Stimulated activated CD4-positive, alpha-beta T cell treated with anti-CD3 and anti-CD28 coated beads, Interleukin-4, amount 100 ng/mL, for 24 hours (primary cell): ENCODE results near the gene ANK3.
"Not testable (repeated sequence)": the region's sequence is repeated elsewhere in the genome, so short reads cannot be mapped to it uniquely, and the experiment has no call there.

Experiments used
- DNase-seq: peaks from one replicate; pipeline ENCODE4 v3.0.0-alpha.2; 2020

The ANK3 gene

DNA sequence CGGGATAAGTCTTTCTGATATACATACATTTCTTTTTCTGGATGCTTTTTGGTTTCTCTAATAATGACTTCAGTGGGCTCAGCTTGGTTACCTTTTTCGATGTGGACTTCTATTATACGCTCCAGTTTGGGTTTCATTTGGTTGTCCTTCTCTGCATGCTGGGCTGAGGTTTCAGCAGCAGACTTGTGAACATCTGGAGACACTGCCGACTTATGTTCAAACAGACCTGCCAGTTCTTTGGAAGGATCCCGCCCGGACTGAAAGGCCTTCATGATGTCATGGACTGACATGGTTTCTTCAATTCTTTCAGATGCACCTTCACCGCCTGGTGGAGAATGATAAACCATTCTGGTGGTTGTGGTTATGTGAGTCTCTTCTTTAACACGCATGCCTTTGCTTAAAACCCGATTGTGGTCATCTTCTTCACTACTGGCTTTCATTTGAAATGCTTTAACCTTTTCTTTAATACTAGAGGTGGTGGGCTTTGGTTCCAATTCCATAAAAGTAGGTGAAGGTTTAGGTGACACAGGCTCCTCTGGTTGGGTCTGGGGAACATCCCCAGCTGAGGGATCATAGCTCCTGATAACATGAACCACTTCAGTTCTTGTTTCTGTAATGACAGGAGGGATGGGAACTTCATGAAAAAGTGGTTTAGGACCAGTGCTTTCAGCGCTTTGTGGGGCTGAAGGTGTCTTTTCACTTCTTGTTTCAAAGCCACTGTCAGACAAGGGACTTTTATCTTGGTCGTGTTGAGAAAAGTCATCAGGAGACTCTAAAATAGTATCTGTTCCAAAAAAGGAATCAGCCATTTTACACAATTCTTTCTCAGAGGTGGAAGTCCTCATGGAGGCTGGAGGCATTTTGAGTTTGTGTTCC is 315.7 kb downstream of the ANK3 start:
- DNase-seq = no peak

DNA sequence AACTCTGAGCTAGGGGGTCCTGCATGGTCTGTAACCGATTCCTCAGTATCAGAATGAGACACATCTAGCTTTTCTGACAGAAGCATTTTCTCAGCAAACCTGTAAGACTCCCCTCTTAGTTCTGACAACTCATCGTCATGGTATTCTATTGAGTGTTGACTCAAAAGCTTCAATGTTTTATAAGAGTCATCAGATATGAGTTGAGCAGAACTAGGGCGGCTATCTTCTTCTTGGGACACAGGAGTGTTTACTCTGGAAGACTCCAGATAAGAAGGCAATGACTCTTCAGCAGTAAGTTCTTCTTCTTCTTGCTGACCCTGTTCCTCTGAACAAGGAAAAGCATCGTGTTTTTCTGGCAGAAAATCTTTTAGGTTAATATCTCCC is 316.3 kb downstream of the ANK3 start:
- no peak for DNase-seq

DNA sequence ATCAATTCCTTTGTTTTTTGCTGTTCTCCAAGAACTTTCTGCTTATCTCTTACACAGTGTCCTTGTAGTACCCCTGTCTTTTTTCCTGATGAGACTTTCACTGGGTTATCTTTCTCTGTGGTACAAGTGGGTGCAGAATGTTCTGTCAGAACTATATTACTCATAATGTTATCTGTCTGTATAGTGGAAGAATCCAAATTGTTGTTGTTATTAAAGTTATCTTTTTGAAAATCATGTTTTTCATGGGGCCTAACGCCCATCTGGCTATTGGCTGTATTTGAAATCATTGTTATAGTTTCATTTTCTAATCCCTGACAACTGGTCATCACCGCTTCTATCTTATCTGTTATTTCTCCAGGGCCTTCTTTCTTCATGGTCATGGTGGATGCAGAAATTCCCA is 320.4 kb downstream of the ANK3 start:
- no peak for DNase-seq

DNA sequence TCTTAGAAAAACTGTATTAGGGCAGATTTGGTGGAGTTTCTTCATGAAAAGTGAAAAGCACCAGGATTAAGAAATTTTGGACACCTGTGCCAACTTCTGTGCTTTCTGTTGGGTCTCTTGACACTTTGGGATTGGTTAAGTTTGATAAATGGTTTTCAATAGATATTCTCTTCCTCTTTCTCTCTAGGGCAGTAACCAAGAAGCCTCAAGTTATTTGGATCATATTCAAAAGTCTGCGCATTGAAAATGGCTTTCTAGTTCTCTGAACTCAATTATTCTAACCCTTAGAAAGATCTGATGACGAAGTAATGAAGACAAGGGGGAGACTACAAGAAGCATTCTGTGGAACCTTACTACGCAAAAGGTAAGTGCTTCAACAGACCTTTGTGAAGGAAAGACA is 339.3 kb downstream of the ANK3 start:
- DNase-seq = no peak

DNA sequence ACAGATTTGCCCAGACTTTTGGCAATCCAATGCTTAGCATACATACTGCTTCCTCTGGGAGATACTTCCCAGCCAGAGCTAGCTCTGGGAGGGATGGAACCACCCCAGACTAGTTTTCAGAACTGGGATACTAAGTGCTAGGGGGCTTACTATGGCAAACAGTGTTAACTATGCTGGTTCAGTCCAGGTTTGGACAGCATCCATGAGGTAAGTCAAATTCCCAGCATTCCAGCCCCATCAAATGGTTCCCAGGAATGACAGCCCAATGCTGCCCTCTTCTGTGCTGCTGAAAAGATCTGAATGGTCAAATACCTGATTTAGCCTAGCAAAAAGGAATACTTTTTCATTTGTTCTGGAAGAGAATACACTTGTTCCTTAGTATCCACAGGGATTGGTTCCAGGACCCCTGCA is 341.6 kb downstream of the ANK3 start:
- no peak for DNase-seq

DNA sequence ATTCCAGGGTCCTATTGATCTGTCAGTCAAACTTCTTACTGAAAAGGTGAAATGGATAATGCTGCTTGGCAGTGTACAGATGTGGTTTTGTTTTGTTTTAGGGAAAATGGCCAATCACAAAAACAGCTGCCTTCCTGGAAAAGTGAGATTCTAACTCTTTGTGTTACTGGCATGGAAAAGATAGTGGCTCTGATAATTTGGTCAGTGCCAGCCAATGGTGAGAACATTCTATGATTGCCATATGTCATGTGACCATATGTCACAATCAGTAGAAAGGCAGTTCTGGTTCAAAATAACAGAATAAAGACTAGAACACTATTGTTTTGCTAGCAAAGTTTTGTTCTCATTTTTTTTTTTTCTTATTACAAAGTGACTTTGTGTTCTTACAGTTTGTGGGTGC is 344.1 kb downstream of the ANK3 start:
- no peak for DNase-seq

DNA sequence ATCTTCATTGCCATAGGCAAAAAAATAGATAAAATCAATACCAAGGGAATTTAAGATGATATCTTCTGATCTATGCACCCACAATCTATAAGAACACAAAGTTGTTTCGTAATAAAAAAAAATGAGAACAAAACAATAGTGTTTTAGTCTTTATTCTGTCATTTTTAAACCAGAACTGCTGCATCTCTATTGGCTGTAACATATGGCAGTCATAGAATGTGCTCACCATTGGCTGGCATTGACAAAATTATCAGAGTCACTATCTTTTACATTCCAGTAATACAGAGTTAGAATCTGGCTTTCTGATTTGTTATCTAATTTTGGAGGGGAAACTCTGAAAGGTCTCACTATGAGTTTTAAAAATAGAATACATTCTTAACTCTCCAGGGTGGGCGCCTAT is 344.7 kb downstream of the ANK3 start:
- no peak for DNase-seq

DNA sequence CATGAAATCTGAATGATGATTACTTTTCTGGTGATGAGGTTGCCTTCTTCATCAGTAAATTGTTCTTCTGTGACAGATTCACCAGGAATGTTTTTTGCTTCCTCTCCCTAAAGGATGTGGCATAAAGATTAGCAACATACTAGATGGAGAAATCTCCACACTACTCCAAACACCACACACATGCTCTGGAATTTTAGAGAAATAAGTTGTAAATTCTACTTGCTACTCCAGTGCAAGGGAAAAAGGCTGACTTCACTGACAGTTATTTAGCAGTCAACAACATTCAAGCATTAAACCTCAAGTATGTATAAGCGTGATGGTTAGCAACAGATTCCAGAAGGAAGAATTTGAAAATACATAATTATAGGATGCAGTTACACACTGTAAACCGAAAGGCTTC is 345.4 kb downstream of the ANK3 start:
- no peak for DNase-seq

DNA sequence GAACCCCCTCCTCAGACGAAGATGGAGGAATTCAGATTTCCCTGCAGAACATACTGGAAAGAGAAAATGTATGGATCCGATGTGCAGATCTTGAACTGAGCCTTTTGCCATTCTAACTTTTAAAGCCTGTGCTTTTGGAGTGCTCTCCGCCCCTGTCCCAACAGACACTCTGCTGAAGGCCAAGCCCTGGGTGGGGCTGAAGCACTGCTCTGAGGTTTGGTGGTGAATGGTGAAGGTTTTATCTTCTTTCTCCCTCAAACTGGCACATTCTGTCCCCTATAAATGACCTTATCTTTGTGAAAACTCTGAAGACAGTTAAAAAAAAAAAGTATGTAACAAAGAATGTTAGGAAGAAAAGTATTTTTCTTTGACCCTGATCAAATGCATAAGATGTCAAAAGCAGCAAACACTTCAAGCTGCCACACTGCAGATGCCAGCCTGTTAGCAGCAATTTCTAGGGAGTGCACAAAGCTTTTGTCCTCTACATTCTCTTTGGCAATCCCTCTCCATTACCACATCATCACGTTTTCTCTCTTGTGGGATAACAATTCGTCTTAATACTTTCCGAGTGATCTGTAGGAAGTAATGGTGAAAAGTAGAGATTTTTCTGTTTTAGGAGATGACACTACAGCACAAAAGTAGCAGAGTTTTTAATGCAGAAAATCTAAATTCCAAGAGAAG is 346.0 kb downstream of the ANK3 start:
- no peak for DNase-seq

DNA sequence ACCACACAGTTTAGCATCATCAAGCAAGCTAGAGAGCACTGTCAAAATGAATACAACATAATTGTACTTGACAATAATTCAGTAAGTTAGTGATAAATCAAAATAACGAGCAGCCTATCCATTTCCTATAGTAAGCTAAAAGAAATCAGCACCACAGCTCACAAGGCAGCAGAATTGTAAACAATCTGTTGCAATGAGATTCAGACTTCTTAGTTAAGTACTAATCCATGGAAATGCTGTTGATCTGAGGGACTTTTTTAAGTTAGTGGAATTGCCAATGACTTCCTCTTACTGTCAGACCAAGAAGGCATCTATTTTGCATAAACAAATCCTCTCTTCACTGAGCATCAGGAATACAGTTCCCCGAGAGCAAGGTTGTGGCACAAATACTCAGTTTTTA is 346.8 kb downstream of the ANK3 start:
- no peak for DNase-seq

DNA sequence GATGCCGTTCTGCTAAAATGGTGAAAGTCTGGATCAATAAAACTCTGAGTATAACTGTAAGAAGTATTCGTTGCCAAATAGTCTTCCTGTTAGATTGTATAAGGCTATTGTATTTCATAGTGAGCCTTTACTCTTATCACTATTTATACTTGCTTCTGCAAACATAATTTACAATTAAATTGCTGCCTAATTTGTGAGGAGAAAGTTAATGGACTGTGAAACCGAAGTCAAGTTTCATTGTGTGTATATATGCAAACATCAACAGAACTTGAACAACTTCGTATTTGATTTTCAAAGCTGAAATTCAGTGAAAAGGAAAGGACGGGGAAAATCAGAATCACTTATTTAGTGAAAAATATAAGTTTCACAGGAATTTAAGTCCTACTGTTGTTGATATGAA is 347.4 kb downstream of the ANK3 start:
- DNase-seq = no peak

DNA sequence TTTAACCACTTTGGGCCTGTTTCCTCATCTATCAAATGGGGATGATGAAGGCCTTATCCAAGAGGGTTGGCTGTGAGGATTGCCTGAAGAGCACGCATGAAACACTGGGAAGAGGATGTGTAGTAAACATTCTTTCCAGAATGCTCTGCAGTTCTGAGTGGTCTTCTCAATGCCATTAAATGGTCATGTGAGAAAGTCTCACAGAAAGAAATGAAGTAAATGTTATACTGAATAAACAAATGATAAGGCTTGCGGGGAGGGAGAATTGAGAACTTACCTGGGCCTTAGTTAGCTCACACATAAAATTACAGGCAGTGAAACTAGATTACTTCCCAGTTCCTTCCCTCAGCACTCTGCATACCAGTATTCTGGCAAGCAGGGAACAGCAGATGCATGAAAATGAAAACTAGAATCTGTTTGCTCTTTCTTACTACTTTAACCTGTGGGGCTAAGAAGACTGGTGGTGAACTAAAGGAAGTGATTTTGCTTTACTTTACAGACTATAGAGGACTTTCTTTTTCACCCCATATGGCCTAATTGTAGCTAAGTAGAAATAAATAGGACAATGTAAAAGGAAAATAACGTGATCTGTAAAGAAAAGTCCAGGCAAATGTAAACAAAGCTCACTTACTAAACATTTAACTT is 348.1 kb downstream of the ANK3 start:
- DNase-seq = no peak

DNA sequence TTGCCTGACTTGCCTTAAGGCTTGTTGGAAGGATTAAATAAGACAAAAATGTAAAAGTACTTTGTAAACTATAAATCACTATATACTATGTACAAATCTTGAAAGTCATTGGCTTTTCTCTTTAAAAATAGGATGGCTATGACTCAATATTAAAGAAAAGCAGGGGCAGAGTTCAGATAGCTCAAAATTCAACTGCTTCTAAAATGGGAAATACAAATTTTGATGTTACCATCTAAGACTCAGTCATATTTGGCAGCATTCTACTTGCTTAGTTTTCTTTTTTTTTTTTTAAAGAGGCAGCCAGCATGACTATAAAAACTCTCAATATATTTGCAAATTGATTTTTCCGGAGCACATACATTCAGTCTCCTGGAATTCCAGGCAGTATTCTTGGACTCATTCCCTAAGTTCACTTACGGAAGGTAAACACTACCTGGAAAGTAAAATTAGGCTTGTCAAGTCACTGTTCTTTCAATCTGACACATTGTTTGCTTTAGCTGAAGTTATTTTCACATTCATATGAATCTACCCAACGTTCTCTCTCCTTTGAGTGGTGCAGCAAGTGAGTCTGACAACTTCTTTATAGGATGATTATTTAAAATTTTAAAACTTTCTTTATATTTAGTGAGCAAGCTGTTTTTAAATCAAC is 349.5 kb downstream of the ANK3 start:
- no peak for DNase-seq

DNA sequence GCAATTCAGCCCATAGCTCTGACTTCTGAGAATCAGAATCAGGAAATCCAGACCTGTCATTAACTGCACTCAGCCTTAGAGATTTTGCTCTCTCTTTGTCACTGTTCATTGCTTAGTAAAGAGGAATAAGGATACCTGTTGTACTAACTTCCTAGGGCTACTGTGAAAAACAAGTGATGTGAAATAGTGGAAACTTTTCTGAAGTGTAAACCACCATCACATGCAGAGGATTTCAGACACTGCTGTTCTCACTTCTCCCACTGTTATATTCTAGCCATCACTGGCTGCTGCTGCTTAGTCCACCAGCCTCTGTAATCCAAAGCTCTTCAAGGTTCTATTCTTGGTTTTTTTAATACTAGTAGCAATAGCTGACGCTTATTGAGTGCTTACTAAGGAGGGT is 353.7 kb downstream of the ANK3 start:
- no peak for DNase-seq

DNA sequence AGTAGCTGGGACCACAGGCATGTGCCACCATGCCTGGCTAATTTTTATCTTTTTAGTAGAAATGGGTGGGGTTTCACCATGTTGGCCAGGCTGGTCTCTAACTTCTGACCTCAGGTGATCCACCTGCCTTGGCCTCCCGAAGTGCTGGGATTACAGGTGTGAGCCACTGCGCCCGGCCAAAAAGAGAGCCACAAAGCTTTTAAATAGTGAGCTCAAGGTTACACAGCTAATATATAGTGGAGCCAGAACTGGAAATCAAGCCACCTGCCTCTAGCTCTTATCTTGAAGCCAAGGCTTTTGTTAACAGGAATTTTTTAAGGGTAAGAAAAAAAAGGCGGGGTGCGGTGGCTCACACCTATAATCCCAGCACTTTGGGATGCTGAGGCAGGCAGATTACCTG is 354.3 kb downstream of the ANK3 start:
- not testable (repeated sequence) for DNase-seq

DNA sequence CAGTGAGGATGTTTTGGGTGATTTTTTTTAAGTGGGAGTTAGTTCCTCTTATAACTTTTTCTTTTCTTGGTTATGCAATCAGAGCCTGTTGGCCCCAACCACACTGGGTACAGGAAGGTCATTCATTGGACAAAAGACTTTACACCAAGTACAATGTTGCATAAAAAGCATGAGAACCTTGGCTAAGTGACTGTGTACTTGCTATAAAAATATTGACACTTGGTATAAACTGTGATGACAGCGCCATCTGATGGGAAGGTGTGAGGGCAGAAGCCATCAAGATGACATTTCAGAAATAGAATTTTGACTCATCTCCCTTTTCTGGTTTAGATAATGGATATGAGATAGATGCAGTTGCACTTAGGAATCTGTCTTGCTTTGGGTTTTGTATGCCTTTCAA is 357.0 kb downstream of the ANK3 start:
- peak; percentile 53 for DNase-seq

DNA sequence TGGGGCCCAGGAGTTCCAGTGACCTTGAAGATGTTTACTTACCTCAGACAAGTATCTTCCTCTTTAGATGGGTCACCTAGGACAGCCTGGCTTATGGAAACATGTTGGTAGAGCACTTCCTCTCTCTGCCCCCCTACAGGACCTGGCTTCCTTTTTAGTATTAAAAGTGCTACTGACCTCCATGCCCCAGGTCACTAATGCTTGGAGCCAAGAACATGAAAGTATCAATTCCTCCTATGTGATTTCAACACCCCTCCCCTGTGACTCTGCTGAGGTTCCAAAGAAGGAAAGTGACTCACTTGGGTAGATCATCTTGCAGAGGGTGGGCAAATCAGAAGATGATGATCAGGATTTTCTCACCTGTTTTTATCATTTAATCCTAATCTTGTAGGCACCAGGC is 358.0 kb downstream of the ANK3 start:
- DNase-seq = no peak

DNA sequence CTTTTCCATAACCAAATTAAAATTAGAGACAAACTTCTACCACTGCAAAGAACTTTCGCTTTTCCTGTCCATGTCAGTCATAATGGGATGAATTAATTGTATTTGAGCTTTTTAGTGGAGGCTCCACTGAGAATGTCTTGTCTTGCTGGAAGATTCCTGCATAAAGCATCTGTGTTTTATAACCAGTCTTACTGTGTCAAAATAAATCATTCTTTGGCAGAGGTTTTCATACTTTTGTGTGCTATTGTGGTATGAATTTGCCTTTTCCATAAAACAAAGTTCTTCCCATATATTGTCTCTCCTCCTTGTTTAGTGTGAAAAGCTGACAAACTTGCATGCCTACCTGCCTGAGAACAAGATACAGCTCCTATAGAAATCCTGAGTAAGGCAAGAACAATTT is 358.5 kb downstream of the ANK3 start:
- DNase-seq = no peak

DNA sequence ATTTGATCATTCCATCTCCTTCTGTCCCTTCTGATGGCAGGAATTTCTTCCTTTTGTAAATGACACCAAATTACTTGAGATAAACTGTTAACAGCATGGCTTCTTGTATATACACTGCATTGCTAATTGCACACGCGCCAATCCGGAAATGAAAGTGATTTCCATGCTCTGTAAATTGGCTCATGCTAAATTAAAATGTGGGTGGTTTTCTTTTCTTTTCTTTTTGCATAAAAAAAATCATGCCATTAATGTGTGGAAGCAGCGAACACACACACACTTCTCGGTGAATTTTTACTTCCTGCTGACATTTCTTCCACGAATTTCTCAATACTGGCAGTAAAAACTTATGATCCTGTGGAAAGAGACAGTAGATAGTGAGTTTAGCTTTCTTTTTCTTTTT is 360.2 kb downstream of the ANK3 start:
- DNase-seq = no peak

DNA sequence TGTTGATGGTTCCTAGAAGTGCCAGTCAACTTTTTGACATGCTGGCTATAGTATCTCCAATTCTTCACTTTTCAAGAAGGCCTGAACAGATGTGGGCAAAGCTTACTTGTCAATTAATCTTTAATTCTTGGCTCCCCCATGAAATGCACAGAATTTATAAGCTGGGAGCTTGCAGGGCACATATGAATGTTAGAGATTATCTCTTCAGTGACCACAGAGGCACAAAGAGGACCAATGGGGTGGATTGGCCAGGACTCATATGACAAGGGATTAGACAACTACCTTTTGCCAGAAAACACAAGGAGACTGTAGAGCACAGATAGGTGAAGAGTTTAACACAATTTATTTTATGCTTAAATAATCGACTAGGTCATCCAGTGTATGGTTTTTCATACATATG is 361.6 kb downstream of the ANK3 start:
- DNase-seq = no peak

DNA sequence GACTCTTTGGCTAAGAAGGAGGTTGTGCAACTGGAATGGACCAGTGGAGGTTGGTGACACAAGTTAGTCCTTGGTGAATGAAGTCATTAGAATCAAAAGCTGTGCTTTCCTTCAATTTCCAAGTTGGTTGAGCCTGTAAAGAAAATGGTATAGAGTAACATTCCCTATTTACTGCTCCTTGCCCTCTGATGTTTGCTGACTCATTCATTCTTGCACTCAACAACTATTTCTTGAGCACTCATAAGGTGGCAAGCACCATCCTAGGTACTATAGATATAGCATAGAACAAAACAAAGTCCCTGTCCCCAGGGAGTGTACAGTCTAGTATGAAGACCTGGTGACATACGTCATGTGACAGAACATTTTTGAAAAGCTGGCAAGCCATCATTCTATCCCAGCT is 364.4 kb downstream of the ANK3 start:
- DNase-seq = no peak

DNA sequence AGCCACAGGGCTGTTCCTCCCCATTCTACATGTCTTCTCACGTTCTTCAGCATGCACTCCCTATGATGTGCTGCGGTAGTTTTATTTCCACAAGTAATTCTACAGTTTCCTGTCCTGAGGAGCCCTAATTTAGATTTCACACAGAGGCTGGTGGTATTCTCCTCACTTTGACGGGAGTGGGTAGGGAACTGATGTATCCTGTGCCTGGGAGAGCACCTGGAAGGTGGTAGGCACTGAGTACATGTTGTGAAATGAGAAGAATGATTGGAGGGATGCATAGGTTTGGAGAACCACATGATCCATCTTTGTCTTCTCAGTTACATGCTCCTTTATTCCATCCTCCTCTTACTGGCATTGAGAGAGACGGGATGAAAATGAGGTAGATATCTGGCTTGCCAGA is 365.2 kb downstream of the ANK3 start:
- DNase-seq = no peak

DNA sequence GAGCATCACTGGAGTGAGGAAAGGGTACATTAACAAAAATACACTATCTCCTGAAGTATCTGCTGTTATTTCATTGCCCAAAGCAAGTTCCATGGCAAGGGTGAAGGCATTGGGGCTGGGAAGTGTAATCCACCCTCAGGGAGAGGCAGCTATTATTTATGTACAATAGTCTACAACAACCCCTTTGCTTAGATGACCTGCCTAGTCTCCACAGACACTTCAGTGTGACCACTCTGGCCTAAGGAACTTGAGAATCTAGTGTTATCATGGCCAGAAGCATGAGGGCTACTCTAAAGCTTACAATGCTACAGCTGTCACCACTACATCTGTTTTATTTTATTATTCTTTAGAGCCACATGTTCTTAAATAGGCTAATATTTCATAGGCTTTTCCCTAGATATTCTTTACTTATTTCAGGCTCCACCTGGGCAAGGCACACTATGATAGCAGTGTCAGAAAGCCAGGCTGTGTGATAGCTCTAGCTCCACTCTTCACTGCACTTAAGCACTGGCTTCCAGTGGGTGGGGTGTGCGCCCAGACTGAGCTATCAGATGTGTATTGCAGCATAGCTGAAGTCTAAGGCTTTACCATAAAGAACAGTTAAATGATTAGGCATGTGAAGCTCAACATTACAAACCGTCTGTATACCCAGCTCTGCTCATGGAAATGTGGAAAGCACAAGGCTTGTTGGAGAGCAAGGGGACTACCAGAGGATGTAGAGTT is 366.4 kb downstream of the ANK3 start:
- no peak for DNase-seq
